ENCODE results near the gene EFCAB8.

- TF ChIP-seq POLR2A (IDR thresholded peaks at IDR 0.05) (no peak), EP300 (IDR thresholded peaks at IDR 0.05) (no peak)
Observed at GRCh38 chr20:32970115-32970972, 111.6 kb downstream of the EFCAB8 start.

Measured in ovary (tissue), 1 donor.